Progenitor cell of endocrine pancreas (in vitro differentiated cells): ENCODE measurements around the gene BROX. TPM values are rescaled to one million over a fixed set of nuclear protein-coding genes. Genes with fewer than 3 reads are reported as not detected.

Experiments
- DNase-seq: peaks from one replicate; pipeline ENCODE4 v3.0.0; 2021; ENCODE audit warnings: low spot score; ENCODE audit not compliant: unreplicated experiment
- H3K27ac Mint-ChIP-seq: 2 replicates; pipeline ENCODE4 v1.8.0; 2021; ENCODE audit warnings: mild to moderate bottlenecking, moderate library complexity, mixed read lengths
- H3K27me3 Mint-ChIP-seq: 2 replicates; pipeline ENCODE4 v1.8.0; 2021; ENCODE audit warnings: mixed read lengths
- H3K36me3 Mint-ChIP-seq: 2 replicates; pipeline ENCODE4 v1.8.0; 2022; ENCODE audit warnings: mixed read lengths; ENCODE audit not compliant: insufficient read depth
- H3K4me1 Mint-ChIP-seq: 2 replicates; pipeline ENCODE4 v1.8.0; 2021; ENCODE audit warnings: low read depth, mixed read lengths
- H3K4me3 Mint-ChIP-seq: 2 replicates; pipeline ENCODE4 v1.8.0; 2021; ENCODE audit warnings: low read depth, mild to moderate bottlenecking, moderate library complexity, mixed read lengths
- H3K9me3 Mint-ChIP-seq: 2 replicates; pipeline ENCODE4 v1.8.0; 2021; ENCODE audit warnings: low read depth, mixed read lengths
- CTCF ChIP-seq: fragments of 200-600 bp; sonication (generic); IDR thresholded peaks from one replicate; pipeline ENCODE4 v1.5.0; 2021; ENCODE audit warnings: antibody characterized with exemption, mild to moderate bottlenecking; ENCODE audit not compliant: unreplicated experiment
- total RNA-seq: library from RNA; stranded (reverse); gene quantifications from 2 replicates; pipeline ENCODE4 v1.2.1, GENCODE V29; 2021

Gene BROX
- total RNA-seq, 1 donor from 2014 or later, result 27.5 TPM

- Mint-ChIP-seq H3K27ac (peak overlapping the region; percentile 62), H3K27me3 (no peaks in the 10 kb centered on the region), H3K4me3 (no peak overlapping the region), H3K4me1 (no peaks in the 10 kb centered on the region), H3K36me3 (peaks cover 3% of the 10 kb centered on the region), H3K9me3 (no peaks in the 10 kb centered on the region)
- DNase-seq, result no peak
- no peak for TF ChIP-seq CTCF
Measured at GRCh38 chr1:222680080-222680479, 32.3 kb upstream of the BROX start.

- no peak for DNase-seq
- no peaks in the 10 kb centered on the region for H3K27me3 Mint-ChIP-seq
- no peak overlapping the region for H3K4me3 Mint-ChIP-seq
- TF ChIP-seq CTCF, result no peak
- H3K27ac Mint-ChIP-seq, result no peak overlapping the region
- H3K9me3 Mint-ChIP-seq, result no peaks in the 10 kb centered on the region
- H3K4me1 Mint-ChIP-seq, result no peaks in the 10 kb centered on the region
- H3K36me3 Mint-ChIP-seq, result peaks cover 7% of the 10 kb centered on the region
Measured at GRCh38 chr1:222691016-222691415, 21.3 kb upstream of the BROX start.

GRCh38 chr1:222694927-222695326 is 17.4 kb upstream of the BROX start:
- no peak overlapping the region for H3K4me3 Mint-ChIP-seq
- no peaks in the 10 kb centered on the region for H3K4me1 Mint-ChIP-seq
- H3K36me3 Mint-ChIP-seq, result peaks cover 6% of the 10 kb centered on the region
- H3K27ac Mint-ChIP-seq, result no peak overlapping the region
- DNase-seq, result no peak
- H3K27me3 Mint-ChIP-seq, result no peaks in the 10 kb centered on the region
- TF ChIP-seq CTCF, result no peak
- no peaks in the 10 kb centered on the region for H3K9me3 Mint-ChIP-seq

- no peaks in the 10 kb centered on the region for H3K4me1 Mint-ChIP-seq
- DNase-seq, result no peak
- H3K9me3 Mint-ChIP-seq, result no peaks in the 10 kb centered on the region
- no peak overlapping the region for H3K4me3 Mint-ChIP-seq
- peaks cover 9% of the 10 kb centered on the region for H3K36me3 Mint-ChIP-seq
- H3K27me3 Mint-ChIP-seq, result no peaks in the 10 kb centered on the region
- no peak for TF ChIP-seq CTCF
- no peak overlapping the region for H3K27ac Mint-ChIP-seq
Measured at GRCh38 chr1:222696741-222697140, 15.6 kb upstream of the BROX start.

GRCh38 chr1:222697203-222697602 is 15.2 kb upstream of the BROX start:
- Mint-ChIP-seq H3K9me3 (no peaks in the 10 kb centered on the region), H3K27ac (no peak overlapping the region), H3K4me1 (peaks cover 2% of the 10 kb centered on the region), H3K27me3 (no peaks in the 10 kb centered on the region), H3K4me3 (no peak overlapping the region), H3K36me3 (peaks cover 9% of the 10 kb centered on the region)
- TF ChIP-seq CTCF, result no peak
- DNase-seq, result no peak
